Dedifferentiated amniotic fluid mesenchymal stem cell (primary cell): ENCODE data around the gene ATP1A4.

Experiments used
- DNase-seq: peaks from one replicate; pipeline ENCODE4 v3.0.0-alpha.2; 2016; ENCODE audit errors: extremely low spot score

The ATP1A4 gene

DNA sequence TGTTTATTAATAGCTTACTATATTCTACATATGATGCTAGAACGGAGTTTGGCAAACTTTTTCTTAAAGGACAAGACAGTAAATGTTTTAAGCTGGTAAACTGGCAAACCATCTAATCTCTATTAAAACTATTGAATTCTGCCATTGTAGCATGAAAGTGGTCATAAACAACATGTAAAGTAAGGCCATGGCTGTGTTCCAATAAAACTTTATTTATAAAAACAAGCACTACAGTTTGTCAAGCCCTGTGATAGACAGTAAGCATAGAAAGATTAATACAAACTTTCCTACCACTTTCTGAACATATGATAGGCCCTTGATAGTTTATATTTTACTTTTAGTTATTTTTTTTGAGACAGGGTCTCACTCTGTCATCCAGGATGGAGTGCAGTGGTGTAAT lies 76.2 kb downstream of the ATP1A4 start:
- DNase-seq: no peak

DNA sequence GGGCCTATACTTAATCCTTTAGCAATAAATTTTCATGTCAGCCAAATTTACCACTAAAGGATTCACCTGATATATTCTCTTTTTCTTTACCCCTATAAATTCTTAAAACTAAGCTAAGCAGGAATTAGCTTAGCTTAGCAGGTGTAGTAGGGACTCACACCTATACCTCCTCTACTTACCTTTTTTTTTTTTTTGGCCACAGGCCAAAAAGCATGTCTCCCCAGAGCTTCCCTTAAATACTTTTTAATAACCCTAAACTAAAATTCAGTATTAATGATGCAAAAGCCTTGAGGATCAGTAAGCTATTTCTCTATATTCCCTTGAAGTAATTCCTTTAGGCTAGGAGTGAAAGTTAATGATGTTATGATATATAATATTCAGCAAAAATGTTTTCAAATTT lies 77.0 kb downstream of the ATP1A4 start:
- no peak for DNase-seq

DNA sequence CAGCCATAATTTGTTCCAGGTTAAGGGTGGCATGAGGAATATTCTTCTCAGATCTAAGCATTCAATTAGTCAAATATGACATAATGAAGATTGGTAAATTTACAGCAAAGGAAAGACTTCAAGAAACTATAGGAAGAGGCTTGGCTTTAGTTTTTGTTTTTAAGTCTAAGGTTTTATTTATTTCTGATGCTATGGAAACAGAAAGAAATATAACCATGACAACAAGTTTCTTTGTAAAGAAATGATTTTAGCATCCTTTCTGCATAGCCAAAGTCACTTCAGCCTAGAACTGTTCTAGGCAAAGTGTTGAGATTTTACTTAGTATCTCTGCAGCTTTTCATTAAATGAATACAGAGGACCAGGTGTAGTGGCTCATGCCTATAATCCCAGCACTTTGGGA lies 81.5 kb downstream of the ATP1A4 start:
- DNase-seq: no peak
